Peyer's patch (tissue), 4 donors: ENCODE results near the gene MET.
"Not testable (repeated sequence)": the region's sequence is repeated elsewhere in the genome, so short reads cannot be mapped to it uniquely, and the experiment has no call there.

Experiments
- CTCF ChIP-seq, 6 experiments: fragments of 450-650 bp in 4 of 6; fragments of 200-600 bp in 2 of 6; sonication (generic) in 1 of 6; IDR thresholded peaks; one replicate each; pipeline ENCODE4 v1.5.1; 2017 to 2019; ENCODE audit warnings: antibody characterized with exemption in 6 of 6, mild to moderate bottlenecking in 3 of 6, moderate library complexity in 1 of 6
- POLR2A ChIP-seq, 2 donors: fragments of 450-650 bp; IDR thresholded peaks; one replicate each; pipeline ENCODE4 v1.5.1; 2017; ENCODE audit warnings: antibody characterized with exemption in 2 of 2, mild to moderate bottlenecking in 2 of 2, moderate library complexity in 2 of 2

GRCh38 chr7:116643148-116643547 lies 28.8 kb upstream of the MET start:
- TF ChIP-seq CTCF, POLR2A (IDR thresholded peaks at IDR 0.05): not testable (repeated sequence)
